Measurements from ENCODE around the gene RNU7-1. TPM values are rescaled to one million over a fixed set of nuclear protein-coding genes. Genes with fewer than 3 reads are reported as not detected.

The RNU7-1 gene
- total RNA-seq, 4 donors from 2014 or later: not detected

DNA sequence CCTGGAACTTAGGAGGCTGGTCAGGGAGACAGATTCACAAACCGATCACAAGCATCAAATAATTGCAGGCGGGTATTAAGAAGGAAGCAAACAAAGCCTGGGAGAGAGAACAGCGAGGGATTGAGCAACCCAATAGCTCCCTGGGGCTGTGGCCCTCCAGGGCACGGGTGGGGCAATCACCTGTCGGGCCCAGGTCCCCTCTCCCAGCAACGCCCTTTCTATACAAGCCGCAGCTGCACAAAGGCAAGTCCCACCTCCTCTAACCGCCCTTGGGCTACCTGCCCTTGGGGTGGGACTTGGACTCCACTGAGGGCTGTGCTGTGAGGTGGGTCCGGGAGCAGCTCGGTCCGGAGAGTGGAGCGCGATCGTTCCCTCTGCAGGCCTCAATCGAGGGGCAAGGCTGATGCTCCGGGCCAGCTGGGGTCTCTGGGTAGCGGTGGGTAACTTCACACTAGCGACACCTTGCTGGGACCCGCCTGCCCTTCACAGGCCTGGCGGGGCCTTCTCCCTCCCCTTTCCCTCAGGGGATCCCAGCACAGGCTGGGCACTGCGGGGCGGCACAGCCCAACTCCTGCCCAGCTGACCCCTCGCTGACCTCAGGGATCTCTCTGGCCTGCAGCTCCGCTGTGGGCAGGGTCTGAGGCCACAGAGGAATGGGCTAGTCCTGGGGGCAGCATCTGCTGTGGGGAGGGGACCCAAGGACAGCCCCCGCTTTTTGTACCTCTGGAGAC lies 18.8 kb downstream of the RNU7-1 start:
- H3K4me3 ChIP-seq (replicated peaks in 1 of 3): peak overlapping the region; percentile 36 to 94 (median 68)

DNA sequence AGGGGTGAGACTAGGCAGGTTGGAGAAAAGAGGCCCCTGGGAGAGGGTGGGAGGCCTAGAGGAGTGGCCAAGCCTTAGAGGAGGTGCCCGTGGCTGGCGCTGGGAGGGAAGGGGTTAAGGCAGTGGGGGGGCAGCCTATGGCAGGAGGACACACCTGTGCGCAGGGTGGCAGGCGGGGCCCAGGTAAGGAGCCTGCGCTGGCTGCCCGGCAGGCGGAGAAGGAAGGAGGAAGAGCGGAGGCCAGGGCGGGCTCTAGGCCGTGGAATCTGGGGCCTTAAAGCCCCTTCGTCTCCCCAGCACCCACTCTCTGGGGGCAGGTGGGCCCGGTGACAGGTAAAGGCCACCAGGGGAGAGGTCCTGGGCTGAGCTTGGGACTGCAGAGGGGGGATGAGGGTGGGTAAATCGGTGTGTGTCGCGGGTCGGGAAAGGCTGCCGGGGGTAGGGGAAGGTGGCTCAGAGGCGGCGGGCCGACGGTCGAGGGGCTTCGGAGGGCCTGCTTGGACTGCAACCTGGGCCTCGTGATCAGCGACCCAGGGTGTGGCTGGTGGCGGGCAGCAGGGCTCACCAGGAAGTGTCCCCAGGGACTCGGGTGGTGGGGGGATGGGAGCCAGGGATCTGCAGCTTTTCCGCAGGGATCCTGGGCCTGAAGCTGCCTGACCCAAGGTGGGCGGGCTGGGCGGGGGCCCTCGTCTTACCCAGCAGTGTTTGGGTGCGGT lies 19.6 kb downstream of the RNU7-1 start:
- Histone ChIP-seq H3K9me3 (no peaks in the 10 kb centered on the region), H3K27me3 (no peaks in the 10 kb centered on the region), H3K27ac (peak overlapping the region; percentile 87 to 98 (median 97)), H3K36me3 (peaks cover 21 to 30% of the 10 kb centered on the region in 2 donors), H3K4me3 (replicated peaks in 1 of 3) (peak overlapping the region; percentile 68 to 94 (median 83)), H3K4me1 (peaks cover 32 to 50% of the 10 kb centered on the region in 2 donors)
- peak; percentile 96 for DNase-seq
- TF ChIP-seq, protein P1, sequence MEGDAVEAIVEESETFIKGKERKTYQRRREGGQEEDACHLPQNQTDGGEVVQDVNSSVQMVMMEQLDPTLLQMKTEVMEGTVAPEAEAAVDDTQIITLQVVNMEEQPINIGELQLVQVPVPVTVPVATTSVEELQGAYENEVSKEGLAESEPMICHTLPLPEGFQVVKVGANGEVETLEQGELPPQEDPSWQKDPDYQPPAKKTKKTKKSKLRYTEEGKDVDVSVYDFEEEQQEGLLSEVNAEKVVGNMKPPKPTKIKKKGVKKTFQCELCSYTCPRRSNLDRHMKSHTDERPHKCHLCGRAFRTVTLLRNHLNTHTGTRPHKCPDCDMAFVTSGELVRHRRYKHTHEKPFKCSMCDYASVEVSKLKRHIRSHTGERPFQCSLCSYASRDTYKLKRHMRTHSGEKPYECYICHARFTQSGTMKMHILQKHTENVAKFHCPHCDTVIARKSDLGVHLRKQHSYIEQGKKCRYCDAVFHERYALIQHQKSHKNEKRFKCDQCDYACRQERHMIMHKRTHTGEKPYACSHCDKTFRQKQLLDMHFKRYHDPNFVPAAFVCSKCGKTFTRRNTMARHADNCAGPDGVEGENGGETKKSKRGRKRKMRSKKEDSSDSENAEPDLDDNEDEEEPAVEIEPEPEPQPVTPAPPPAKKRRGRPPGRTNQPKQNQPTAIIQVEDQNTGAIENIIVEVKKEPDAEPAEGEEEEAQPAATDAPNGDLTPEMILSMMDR (IDR thresholded peaks at IDR 0.05): peak in 2 of 6 experiments; percentile 45 to 48
- TF ChIP-seq POLR2A (IDR thresholded peaks at IDR 0.05): peak; percentile 77 to 95
- WGBS, 2 donors: 47 to 51% methylated on average over 27 to 31 of the region's 32 CpGs
- intact Hi-C loops (cut with DNase I): loop anchor here (2.0 to 5.0 kb wide), 2 partner anchors 16 to 54 kb away; partner anchors contain the start of gene LPCAT3

More for the DNA sequence above, 18.8 kb downstream of the RNU7-1 start:
- intact Hi-C loops (cut with DNase I): loop anchor here (2.0 to 5.0 kb wide), 2 partner anchors 16 to 55 kb away; partner anchors contain the start of gene LPCAT3
- peaks cover 32 to 47% of the 10 kb centered on the region in 2 donors for H3K4me1 ChIP-seq
- H3K27ac ChIP-seq: peak overlapping the region; percentile 87 to 98 (median 97)
- H3K36me3 ChIP-seq: peaks cover 15 to 23% of the 10 kb centered on the region in 2 donors
- TF ChIP-seq, protein P1 (IDR thresholded peaks at IDR 0.05): no peak
- TF ChIP-seq POLR2A (IDR thresholded peaks at IDR 0.05): peak in 1 of 2 donors; percentile 31
- no peaks in the 10 kb centered on the region for H3K27me3 ChIP-seq
- no peaks in the 10 kb centered on the region for H3K9me3 ChIP-seq
- peak; percentile 63 to 74 for DNase-seq
- WGBS, 2 donors: 14 to 31% methylated on average over 8 to 16 of the region's 25 CpGs

- H3K4me1 ChIP-seq: peaks cover 35 to 54% of the 10 kb centered on the region in 2 donors
- no peaks in the 10 kb centered on the region for H3K27me3 ChIP-seq
- peak overlapping the region; percentile 87 to 98 (median 97) for H3K27ac ChIP-seq
- DNase-seq: peak; percentile 42 to 51
- TF ChIP-seq, protein P1 (IDR thresholded peaks at IDR 0.05): no peak
- no peak for TF ChIP-seq POLR2A (IDR thresholded peaks at IDR 0.05)
- WGBS, 2 donors: 33 to 42% methylated on average over 9 to 16 of the region's 17 CpGs
- peaks cover 28 to 32% of the 10 kb centered on the region in 2 donors for H3K36me3 ChIP-seq
- H3K4me3 ChIP-seq (replicated peaks in 1 of 3): peak overlapping the region; percentile 68 to 94 (median 83)
- intact Hi-C loops (cut with DNase I): loop anchor here (2.0 to 5.0 kb wide), 2 partner anchors 17 to 53 kb away; partner anchors contain the start of gene LPCAT3
- no peaks in the 10 kb centered on the region for H3K9me3 ChIP-seq
Measured at GRCh38 chr12:6963791-6964413, 20.3 kb downstream of the RNU7-1 start.

GRCh38 chr12:6964605-6965025 lies 21.0 kb downstream of the RNU7-1 start:
- H3K27ac ChIP-seq: peak overlapping the region; percentile 14 to 97 (median 79)
- H3K4me1 ChIP-seq: peaks cover 43 to 58% of the 10 kb centered on the region in 2 donors
- no peaks in the 10 kb centered on the region for H3K27me3 ChIP-seq
- peak overlapping the region in 1 of 3 donors; percentile 68 for H3K4me3 ChIP-seq (replicated peaks in 1 of 3)
- H3K36me3 ChIP-seq: peaks cover 28 to 32% of the 10 kb centered on the region in 2 donors
- DNase-seq: no peak
- H3K9me3 ChIP-seq: no peaks in the 10 kb centered on the region
- TF ChIP-seq, protein P1 (IDR thresholded peaks at IDR 0.05): no peak
- no peak for TF ChIP-seq POLR2A (IDR thresholded peaks at IDR 0.05)
- intact Hi-C loops (cut with DNase I): loop anchor here (5.0 kb wide), 2 partner anchors 53 to 92 kb away; partner anchors contain the start of genes LPCAT3 and SPSB2
- 29 to 57% methylated on average over 5 to 7 of the region's 8 CpGs for WGBS, 2 donors

Measured in thyroid gland (tissue), 4 donors.